Endothelial cell of umbilical vein (primary cell): Measurements from ENCODE around the gene PHLPP1. TPM values are rescaled to one million over a fixed set of nuclear protein-coding genes. Genes with fewer than 3 reads are reported as not detected.

Experiments
- BruUV-seq: library from RNA; stranded (reverse); fragments of 400-500 nt; replicated peaks from 2 replicates; lab custom pipeline; 2021; lab: Mats Ljungman, UMichigan
- CTCF ChIA-PET: fragments of 300-600, 350-600 bp; sonication (Branson Sonifier 250); formaldehyde crosslinking; loops from one replicate; lab custom pipeline; 2021; ENCODE audit warnings: antibody characterized with exemption, inconsistent platforms; lab: Charles Lee
- POLR2A ChIA-PET: fragments of 300-600, 350-600 bp; sonication (Branson Sonifier 250); formaldehyde crosslinking; loops from one replicate; lab custom pipeline; 2021; ENCODE audit warnings: antibody characterized with exemption, inconsistent platforms; lab: Charles Lee
- DNase-seq: peaks from one replicate; pipeline ENCODE4 v3.0.0-alpha.2; 2011; ENCODE audit warnings: low read depth, low spot score
- FAIRE-seq: peaks from 2 replicates; lab custom pipeline; 2011; peaks lifted over from hg19 to GRCh38; lab: Jason Lieb, UNC
- H2AFZ ChIP-seq: 2 replicates; pipeline ENCODE4 v1.6.0; 2012; ENCODE audit warnings: low read depth, low read length, control low read depth, inconsistent platforms
- H3K27ac ChIP-seq: 2 replicates; pipeline ENCODE4 v1.5.1; 2011; ENCODE audit warnings: low read depth, mild to moderate bottlenecking, control low read depth, low read length, moderate library complexity; ENCODE audit not compliant: insufficient read depth
- H3K27me3 ChIP-seq, 2 experiments: 2 replicates each; pipeline versions ENCODE4 v1.6.0 to v1.6.1; 2011; ENCODE audit warnings: low read length in 2 of 2, mixed read lengths in 1 of 2; ENCODE audit not compliant: control insufficient read depth in 2 of 2, insufficient read depth in 2 of 2
- H3K36me3 ChIP-seq, 2 experiments: 2 replicates in 1 of 2; 3 replicates in 1 of 2; pipeline ENCODE4 v1.5.1; 2011; ENCODE audit warnings: low read length in 2 of 2, mild to moderate bottlenecking in 1 of 2, moderate library complexity in 1 of 2; ENCODE audit not compliant: control insufficient read depth in 2 of 2, insufficient read depth in 2 of 2; ENCODE audit errors: extremely low read depth in 1 of 2
- H3K4me1 ChIP-seq: 3 replicates; pipeline ENCODE4 v1.5.1; 2011; ENCODE audit warnings: mild to moderate bottlenecking, low read length; ENCODE audit not compliant: control insufficient read depth, insufficient read depth; ENCODE audit errors: extremely low read depth
- H3K4me2 ChIP-seq: 2 replicates; pipeline ENCODE4 v1.6.1; 2011; ENCODE audit warnings: low read length, control low read depth, mixed read lengths; ENCODE audit not compliant: insufficient read depth
- H3K4me3 ChIP-seq, 3 experiments: fragments of 200-600 bp in 1 of 3; sonication (generic), shearing (Covaris generic) in 1 of 3; replicated peaks in 1 of 3; 2 replicates each; pipeline ENCODE4 v1.5.1; 2011 to 2016; ENCODE audit warnings: control low read depth in 3 of 3, low read length in 3 of 3, mild to moderate bottlenecking in 2 of 3, inconsistent platforms in 1 of 3, low read depth in 1 of 3, moderate library complexity in 1 of 3; ENCODE audit not compliant: insufficient read depth in 1 of 3
- H3K79me2 ChIP-seq: 2 replicates; pipeline ENCODE4 v1.6.0; 2012; ENCODE audit warnings: low read length, inconsistent platforms; ENCODE audit not compliant: control insufficient read depth, insufficient read depth
- H3K9ac ChIP-seq: replicated peaks from 2 replicates; pipeline ENCODE3; 2011; ENCODE audit warnings: low read length, control low read depth; ENCODE audit not compliant: insufficient read depth; ENCODE audit errors: extremely low read depth
- H3K9me1 ChIP-seq: replicated peaks from 3 replicates; pipeline ENCODE4 v1.6.0; 2011; ENCODE audit warnings: mild to moderate bottlenecking, low read length; ENCODE audit not compliant: control insufficient read depth, insufficient read depth; ENCODE audit errors: extremely low read depth
- H3K9me3 ChIP-seq: replicated peaks from 2 replicates; pipeline ENCODE4 v1.5.1; 2012; ENCODE audit warnings: low read length, inconsistent platforms; ENCODE audit not compliant: control insufficient read depth, insufficient read depth
- H4K20me1 ChIP-seq: replicated peaks from 2 replicates; pipeline ENCODE3; 2011; ENCODE audit warnings: mild to moderate bottlenecking, low read length; ENCODE audit not compliant: control insufficient read depth, insufficient read depth; ENCODE audit errors: extremely low read depth
- EZH2 ChIP-seq: IDR thresholded peaks from 2 replicates; pipeline ENCODE4 v1.6.1; 2012; ENCODE audit warnings: borderline replicate concordance, low read depth, mild to moderate bottlenecking, moderate library complexity, low read length, inconsistent platforms; ENCODE audit not compliant: severe bottlenecking
- FOS ChIP-seq: IDR thresholded peaks from 2 replicates; pipeline ENCODE4 v1.6.1; 2011; ENCODE audit warnings: mild to moderate bottlenecking, low read length, moderate library complexity, borderline replicate concordance; ENCODE audit not compliant: insufficient read depth
- GATA2 ChIP-seq: IDR thresholded peaks from 2 replicates; pipeline ENCODE4 v1.7.0; 2011; ENCODE audit warnings: low read depth, mild to moderate bottlenecking, moderate library complexity, mixed read lengths, low read length; ENCODE audit not compliant: insufficient read length, insufficient read depth
- JUN ChIP-seq: IDR thresholded peaks from 2 replicates; pipeline ENCODE4 v1.6.1; 2011; ENCODE audit warnings: borderline replicate concordance, low read depth; ENCODE audit not compliant: insufficient read length, insufficient read depth
- MYC ChIP-seq: IDR thresholded peaks from one replicate; pipeline ENCODE4 v1.6.1; 2011; ENCODE audit warnings: mild to moderate bottlenecking, low read depth, low read length
- POLR2A ChIP-seq: IDR thresholded peaks from 2 replicates; pipeline ENCODE4 v1.6.1; 2012; ENCODE audit warnings: low read depth, mild to moderate bottlenecking, control low read depth, low read length
- POLR2AphosphoS5 ChIP-seq: IDR thresholded peaks from 2 replicates; pipeline ENCODE4 v1.6.1; 2012; ENCODE audit warnings: low read depth, mild to moderate bottlenecking, control low read depth, low read length, moderate library complexity; ENCODE audit not compliant: insufficient read depth
- dilution Hi-C: fragments of 300-500 bp; cut with MboI; formaldehyde crosslinking; loops from one replicate; pipeline ENCODE4 v1.15.0; 2019; ENCODE audit warnings: low sequenced_read_pairs; ENCODE audit not compliant: extremely low pct_ligation_motif_present
- intact Hi-C: fragments of 100-400 bp; cut with micrococcal nuclease; formaldehyde crosslinking; loops from one replicate; pipeline ENCODE4 v1.10.0; 2022
- polyA plus RNA-seq, 4 experiments: library from polyadenylated mRNA; depleted of rRNA in 3 of 4; stranded (reverse) in 3 of 4; unstranded in 1 of 4; fragments of >200 nt; gene quantifications; 2 replicates each; pipeline versions ENCODE4 v1.2.1 to v1.2.3, GENCODE V29; 2011 to 2012; ENCODE audit warnings: missing spikeins in 1 of 4
- total RNA-seq: library from RNA; stranded (reverse); gene quantifications from 2 replicates; pipeline ENCODE4 v1.2.3, GENCODE V29; 2021
- TF ChIP-seq, protein P1 (sequence below), 2 donors: IDR thresholded peaks; 1 replicate in 1 of 2; 2 replicates in 1 of 2; pipeline ENCODE4 v1.5.1; 2011; ENCODE audit warnings: low read length in 2 of 2, mild to moderate bottlenecking in 2 of 2, moderate library complexity in 2 of 2, control low read depth in 1 of 2, inconsistent platforms in 1 of 2, low read depth in 1 of 2; ENCODE audit not compliant: insufficient read depth in 1 of 2; ENCODE audit errors: extremely low read depth in 1 of 2
- TF ChIP-seq, protein P2 (sequence below): IDR thresholded peaks from 2 replicates; pipeline ENCODE4 v1.6.1; 2011; ENCODE audit not compliant: insufficient read depth, insufficient read length

PHLPP1 gene
- total and polyA plus RNA-seq, 2 donors (not counting 3 experiments of a cell fraction or from before 2014, with no cell fraction given) = 4.0 to 10.8 TPM

DNA sequence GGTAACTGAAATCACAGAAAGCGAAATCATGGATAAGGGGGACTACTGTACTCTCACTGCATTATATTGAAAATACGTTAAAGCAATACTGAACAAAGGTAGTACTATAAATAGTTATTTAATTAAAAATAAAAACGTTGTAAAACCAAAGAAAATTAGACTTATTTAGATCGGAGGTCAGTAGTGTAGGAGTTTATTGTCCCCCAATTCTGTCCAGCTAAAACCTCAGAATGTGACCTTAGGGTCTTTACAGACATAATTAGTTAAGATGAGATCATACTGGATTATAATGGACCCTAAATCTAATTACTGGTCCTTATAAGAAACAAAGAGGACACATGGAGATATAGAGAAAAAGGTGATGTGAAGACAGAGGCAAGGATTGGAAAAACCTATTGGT, 95.3 kb downstream of the PHLPP1 start:
- H3K9me3 ChIP-seq = no peaks in the 10 kb centered on the region
- H3K9me1 ChIP-seq = no peaks in the 10 kb centered on the region
- TF ChIP-seq POLR2A (no peak), FOS (no peak), POLR2AphosphoS5 (no peak)
- TF ChIP-seq, protein P1, sequence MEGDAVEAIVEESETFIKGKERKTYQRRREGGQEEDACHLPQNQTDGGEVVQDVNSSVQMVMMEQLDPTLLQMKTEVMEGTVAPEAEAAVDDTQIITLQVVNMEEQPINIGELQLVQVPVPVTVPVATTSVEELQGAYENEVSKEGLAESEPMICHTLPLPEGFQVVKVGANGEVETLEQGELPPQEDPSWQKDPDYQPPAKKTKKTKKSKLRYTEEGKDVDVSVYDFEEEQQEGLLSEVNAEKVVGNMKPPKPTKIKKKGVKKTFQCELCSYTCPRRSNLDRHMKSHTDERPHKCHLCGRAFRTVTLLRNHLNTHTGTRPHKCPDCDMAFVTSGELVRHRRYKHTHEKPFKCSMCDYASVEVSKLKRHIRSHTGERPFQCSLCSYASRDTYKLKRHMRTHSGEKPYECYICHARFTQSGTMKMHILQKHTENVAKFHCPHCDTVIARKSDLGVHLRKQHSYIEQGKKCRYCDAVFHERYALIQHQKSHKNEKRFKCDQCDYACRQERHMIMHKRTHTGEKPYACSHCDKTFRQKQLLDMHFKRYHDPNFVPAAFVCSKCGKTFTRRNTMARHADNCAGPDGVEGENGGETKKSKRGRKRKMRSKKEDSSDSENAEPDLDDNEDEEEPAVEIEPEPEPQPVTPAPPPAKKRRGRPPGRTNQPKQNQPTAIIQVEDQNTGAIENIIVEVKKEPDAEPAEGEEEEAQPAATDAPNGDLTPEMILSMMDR (IDR thresholded peaks at IDR 0.05; ENCODE audit: extremely low read depth in 1 of 2, insufficient read depth in 1 of 2, low read depth in 1 of 2, low read length in 2 of 2) = no peak
- intact Hi-C loops (no loop called here), dilution Hi-C loops (no loop called here)
- no peaks in the 10 kb centered on the region for H3K79me2 ChIP-seq
- no peaks in the 10 kb centered on the region for H3K27me3 ChIP-seq
- BruUV-seq = no TSS peak
- DNase-seq (no peak), FAIRE-seq (no peak)
- H4K20me1 ChIP-seq = no peaks in the 10 kb centered on the region
- no peak overlapping the region for H2AFZ ChIP-seq
- H3K27ac ChIP-seq = no peak overlapping the region
- ChIA-PET CTCF (no interaction called here), POLR2A (no interaction called here)
- H3K36me3 ChIP-seq = no peaks in the 10 kb centered on the region
- H3K4me1 ChIP-seq = no peaks in the 10 kb centered on the region
- no peak overlapping the region for H3K4me2 ChIP-seq
- no peak overlapping the region for H3K4me3 ChIP-seq
- no peak overlapping the region for H3K9ac ChIP-seq

DNA sequence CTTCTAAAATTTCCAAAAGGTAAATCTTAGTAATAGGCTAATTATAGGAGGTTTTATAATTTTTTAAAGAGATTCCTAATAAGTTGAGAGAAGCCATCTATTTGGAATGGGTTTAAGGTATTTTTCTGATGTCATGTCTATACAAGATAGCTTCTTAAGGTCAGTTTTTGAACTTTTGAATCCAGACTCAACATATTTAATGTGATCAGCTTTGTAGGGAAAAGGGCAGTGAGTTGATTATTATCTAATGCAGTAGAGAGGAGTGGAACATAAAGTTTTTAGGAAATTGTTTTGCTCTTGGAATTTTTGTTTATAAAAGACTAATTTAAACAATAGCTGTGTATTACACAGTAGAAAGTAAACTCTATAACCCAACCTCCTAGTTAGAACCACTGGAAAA, 96.3 kb downstream of the PHLPP1 start:
- Histone ChIP-seq H3K36me3 (no peaks in the 10 kb centered on the region), H2AFZ (no peak overlapping the region), H3K9me1 (no peaks in the 10 kb centered on the region), H3K9ac (no peak overlapping the region), H3K9me3 (no peaks in the 10 kb centered on the region), H3K79me2 (no peaks in the 10 kb centered on the region), H3K27me3 (no peaks in the 10 kb centered on the region), H3K4me1 (no peaks in the 10 kb centered on the region), H4K20me1 (no peaks in the 10 kb centered on the region), H3K4me2 (no peak overlapping the region), H3K27ac (no peak overlapping the region), H3K4me3 (no peak overlapping the region)
- CTCF ChIA-PET = interaction anchor here (0.8 to 1.5 kb wide), 3 partner anchors 16 to 146 kb away, joined by 3 read pairs; no protein-coding TSS in a partner anchor
- no peak for TF ChIP-seq POLR2A
- no peak for TF ChIP-seq FOS
- TF ChIP-seq, protein P1 (IDR thresholded peaks at IDR 0.05; ENCODE audit: extremely low read depth in 1 of 2, insufficient read depth in 1 of 2, low read depth in 1 of 2, low read length in 2 of 2) = no peak
- TF ChIP-seq, protein P2, sequence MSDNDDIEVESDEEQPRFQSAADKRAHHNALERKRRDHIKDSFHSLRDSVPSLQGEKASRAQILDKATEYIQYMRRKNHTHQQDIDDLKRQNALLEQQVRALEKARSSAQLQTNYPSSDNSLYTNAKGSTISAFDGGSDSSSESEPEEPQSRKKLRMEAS = no peak
- TF ChIP-seq MYC = no peak
- TF ChIP-seq JUN = no peak
- no peak for TF ChIP-seq GATA2
- TF ChIP-seq EZH2 = no peak
- TF ChIP-seq POLR2AphosphoS5 = no peak
- no peak for FAIRE-seq
- no TSS peak for BruUV-seq
- intact Hi-C loops (no loop called here), dilution Hi-C loops (no loop called here)
- no peak for DNase-seq
- POLR2A ChIA-PET = no interaction called here
